PC-3 (cell line): ENCODE measurements around the gene GPR152. TPM values are rescaled to one million over a fixed set of nuclear protein-coding genes. Genes with fewer than 3 reads are reported as not detected.
"Not testable (repeated sequence)": the region's sequence is repeated elsewhere in the genome, so short reads cannot be mapped to it uniquely, and the experiment has no call there.

ENCODE experiments used
- ATAC-seq: fragments of 200-7000 bp; cut with Tn5 transposase; 2 replicates; pipeline ENCODE4 v1.9.1; 2020; ENCODE audit warnings: mild to moderate bottlenecking, moderate library complexity
- BruUV-seq: library from RNA; stranded (reverse); fragments of 400-500 nt; replicated peaks from 2 replicates; lab custom pipeline; 2021; lab: Mats Ljungman, UMichigan
- CTCF ChIA-PET: fragments of 300-600 bp; sonication (Branson Sonifier 250); formaldehyde crosslinking; loops from one replicate; lab custom pipeline; 2022; ENCODE audit warnings: antibody characterized with exemption; lab: Charles Lee
- POLR2A ChIA-PET: fragments of 300-600 bp; sonication (Branson Sonifier 250); formaldehyde crosslinking; loops from one replicate; lab custom pipeline; 2022; ENCODE audit warnings: antibody characterized with exemption; ENCODE audit not compliant: unreplicated experiment; lab: Charles Lee
- DNase-seq: peaks from one replicate; pipeline ENCODE4 v3.0.0-alpha.2; 2015
- H2AFZ ChIP-seq: fragments of 300-600 bp; sonication (generic); 2 replicates; pipeline ENCODE4 v1.6.0; 2016; ENCODE audit warnings: antibody characterized with exemption, low read length
- H3F3A ChIP-seq: fragments of 300-600 bp; sonication (generic); one replicate; pipeline ENCODE4 v1.6.0; 2017; ENCODE audit warnings: antibody characterized with exemption, low read length, control low read depth, mild to moderate bottlenecking; ENCODE audit not compliant: unreplicated experiment
- H3K27ac ChIP-seq: fragments of 300-600 bp; sonication (generic); 2 replicates; pipeline ENCODE4 v1.5.1; 2016; ENCODE audit warnings: mild to moderate bottlenecking, low read length
- H3K27me3 ChIP-seq: fragments of 300-600 bp; sonication (generic); 2 replicates; pipeline ENCODE4 v1.6.1; 2016; ENCODE audit warnings: low read length, mixed read lengths
- H3K36me3 ChIP-seq: fragments of 300-600 bp; sonication (generic); 2 replicates; pipeline ENCODE4 v1.6.1; 2016; ENCODE audit warnings: low read depth, mixed run types, low read length, mixed read lengths
- H3K4me1 ChIP-seq: fragments of 300-600 bp; sonication (generic); 2 replicates; pipeline ENCODE4 v1.5.1; 2016; ENCODE audit warnings: low read length; ENCODE audit not compliant: insufficient read depth
- H3K4me2 ChIP-seq: fragments of 300-600 bp; sonication (generic); 2 replicates; pipeline ENCODE4 v1.6.0; 2016; ENCODE audit warnings: low read length
- H3K4me3 ChIP-seq: fragments of 300-600 bp; sonication (generic); 2 replicates; pipeline ENCODE4 v1.5.1; 2016; ENCODE audit warnings: mild to moderate bottlenecking, low read length, mixed read lengths
- H3K79me2 ChIP-seq: fragments of 300-600 bp; sonication (generic); 2 replicates; pipeline ENCODE4 v1.6.1; 2017; ENCODE audit warnings: low read length, mixed read lengths
- H3K9ac ChIP-seq: fragments of 300-600 bp; sonication (generic); 2 replicates; pipeline ENCODE4 v1.6.0; 2016; ENCODE audit warnings: mild to moderate bottlenecking, low read length
- H3K9me2 ChIP-seq: fragments of 300-600 bp; sonication (generic); replicated peaks from 2 replicates; pipeline ENCODE4 v1.6.1; 2016; ENCODE audit warnings: mixed run types, low read length, mixed read lengths
- H3K9me3 ChIP-seq: fragments of 300-600 bp; sonication (generic); 2 replicates; pipeline ENCODE4 v1.6.1; 2016; ENCODE audit warnings: low read length, mixed read lengths
- H4K20me1 ChIP-seq: fragments of 300-600 bp; sonication (generic); 2 replicates; pipeline ENCODE4 v1.6.1; 2016; ENCODE audit warnings: low read length, mixed read lengths
- EZH2 ChIP-seq: fragments of 300-600 bp; sonication (generic); IDR thresholded peaks from one replicate; pipeline ENCODE4 v1.6.1; 2017; ENCODE audit warnings: antibody characterized with exemption, mild to moderate bottlenecking, low read length; ENCODE audit not compliant: unreplicated experiment
- EZH2phosphoT487 ChIP-seq: fragments of 300-600 bp; sonication (generic); IDR thresholded peaks from 2 replicates; pipeline ENCODE4 v1.6.1; 2018; ENCODE audit warnings: mild to moderate bottlenecking, antibody characterized with exemption, low read length, borderline replicate concordance
- intact Hi-C: fragments of 100-400 bp; cut with micrococcal nuclease; formaldehyde crosslinking; loops from 2 replicates; pipeline ENCODE4 v1.9.0; 2023
- total RNA-seq: library from RNA; depleted of rRNA; stranded (reverse); fragments of >200 nt; gene quantifications from 2 replicates; pipeline ENCODE4 v1.2.3, GENCODE V29; 2014
- TF ChIP-seq, protein P1 (sequence below): fragments of 300-600 bp; sonication (generic); conservative IDR thresholded peaks from 2 replicates; pipeline ENCODE4 v1.5.1; 2017; ENCODE audit warnings: antibody characterized with exemption, low read depth, mild to moderate bottlenecking, low read length

The GPR152 gene
- total RNA-seq, 1 experiment from 2014 or later = not detected

DNA sequence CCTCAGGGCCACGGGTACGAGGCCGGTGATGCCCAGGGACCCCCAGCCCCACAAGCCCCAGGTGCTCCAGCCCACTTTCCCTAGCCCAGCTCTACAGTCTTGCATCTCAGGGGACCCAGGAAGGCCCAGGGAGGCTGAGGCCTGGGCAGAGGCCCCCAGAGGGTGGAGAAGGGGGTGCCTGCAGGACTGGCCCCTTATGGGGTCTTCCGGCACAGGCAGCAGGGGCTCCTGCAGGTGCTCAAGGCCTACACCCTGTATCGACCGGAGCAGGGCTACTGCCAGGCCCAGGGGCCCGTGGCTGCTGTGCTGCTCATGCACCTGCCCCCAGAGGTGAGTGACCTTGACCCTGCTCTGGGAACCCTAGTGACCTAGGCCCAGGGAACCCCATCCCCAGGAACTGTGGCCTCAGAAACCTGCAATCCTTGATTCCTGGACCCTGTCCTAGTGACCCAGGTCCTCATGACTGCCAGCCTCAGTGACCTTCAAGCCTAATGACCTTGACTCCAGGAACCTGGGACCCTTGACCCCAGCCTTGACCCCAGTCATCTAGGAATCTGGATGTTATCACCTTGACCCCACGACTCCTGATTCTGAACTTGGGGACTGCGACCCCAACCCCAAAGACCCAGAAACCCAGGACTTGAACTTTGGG is 46.7 kb downstream of the GPR152 start:
- no TSS peak for BruUV-seq
- CTCF ChIA-PET = no interaction called here
- H3K27me3 ChIP-seq = no peaks in the 10 kb centered on the region

DNA sequence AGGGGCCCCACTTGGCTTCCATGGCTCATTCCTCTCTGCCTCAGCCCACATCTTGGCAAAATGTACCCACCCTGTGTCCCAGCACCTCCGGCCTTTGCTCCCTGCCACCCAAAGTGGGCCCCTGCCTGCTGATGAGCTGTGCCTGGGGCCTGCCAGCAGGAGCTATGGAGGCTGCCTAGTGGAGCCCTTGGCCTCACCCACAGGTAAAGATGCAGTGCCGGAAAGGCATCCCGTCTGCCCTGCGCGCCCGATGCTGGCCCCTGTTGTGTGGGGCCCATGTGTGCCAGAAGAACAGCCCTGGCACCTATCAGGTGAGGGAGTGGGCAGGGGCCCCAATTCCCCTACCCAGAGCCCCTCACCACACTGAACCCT is 47.3 kb downstream of the GPR152 start:
- no peak overlapping the region for H3K4me2 ChIP-seq
- no peaks in the 10 kb centered on the region for H3K36me3 ChIP-seq
- H3K27ac ChIP-seq = no peak overlapping the region
- H3K27me3 ChIP-seq = no peaks in the 10 kb centered on the region
- BruUV-seq = no TSS peak
- intact Hi-C loops = no loop called here
- ChIA-PET POLR2A (interaction anchor here (0.5 kb wide), 1 partner anchor 29 kb away, joined by 3 read pairs; no protein-coding TSS in a partner anchor), CTCF (no interaction called here)
- H3K9me3 ChIP-seq = no peaks in the 10 kb centered on the region
- no peaks in the 10 kb centered on the region for H3F3A ChIP-seq
- H4K20me1 ChIP-seq = peaks cover 11% of the 10 kb centered on the region; the same call in 1 of the 2 replicates
- H3K9ac ChIP-seq = no peak overlapping the region
- no peak for ATAC-seq
- peaks cover 14% of the 10 kb centered on the region for H3K79me2 ChIP-seq
- TF ChIP-seq, protein P1, sequence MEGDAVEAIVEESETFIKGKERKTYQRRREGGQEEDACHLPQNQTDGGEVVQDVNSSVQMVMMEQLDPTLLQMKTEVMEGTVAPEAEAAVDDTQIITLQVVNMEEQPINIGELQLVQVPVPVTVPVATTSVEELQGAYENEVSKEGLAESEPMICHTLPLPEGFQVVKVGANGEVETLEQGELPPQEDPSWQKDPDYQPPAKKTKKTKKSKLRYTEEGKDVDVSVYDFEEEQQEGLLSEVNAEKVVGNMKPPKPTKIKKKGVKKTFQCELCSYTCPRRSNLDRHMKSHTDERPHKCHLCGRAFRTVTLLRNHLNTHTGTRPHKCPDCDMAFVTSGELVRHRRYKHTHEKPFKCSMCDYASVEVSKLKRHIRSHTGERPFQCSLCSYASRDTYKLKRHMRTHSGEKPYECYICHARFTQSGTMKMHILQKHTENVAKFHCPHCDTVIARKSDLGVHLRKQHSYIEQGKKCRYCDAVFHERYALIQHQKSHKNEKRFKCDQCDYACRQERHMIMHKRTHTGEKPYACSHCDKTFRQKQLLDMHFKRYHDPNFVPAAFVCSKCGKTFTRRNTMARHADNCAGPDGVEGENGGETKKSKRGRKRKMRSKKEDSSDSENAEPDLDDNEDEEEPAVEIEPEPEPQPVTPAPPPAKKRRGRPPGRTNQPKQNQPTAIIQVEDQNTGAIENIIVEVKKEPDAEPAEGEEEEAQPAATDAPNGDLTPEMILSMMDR = no peak
- TF ChIP-seq EZH2 (no peak), EZH2phosphoT487 (no peak)
- DNase-seq = no peak
- no peak overlapping the region for H3K4me3 ChIP-seq
- no peaks in the 10 kb centered on the region for H3K9me2 ChIP-seq
- peaks cover 9% of the 10 kb centered on the region for H3K4me1 ChIP-seq
- no peak overlapping the region for H2AFZ ChIP-seq

More for the DNA sequence above, 46.7 kb downstream of the GPR152 start:
- TF ChIP-seq EZH2phosphoT487 (no peak), EZH2 (no peak)
- TF ChIP-seq, protein P1 = no peak
- POLR2A ChIA-PET = interaction anchor here (0.5 kb wide), 1 partner anchor 29 kb away, joined by 3 read pairs; no protein-coding TSS in a partner anchor
- intact Hi-C loops = no loop called here
- DNase-seq = no peak
- no peak for ATAC-seq
- Histone ChIP-seq H3K27ac (no peak overlapping the region), H4K20me1 (peaks cover 5% of the 10 kb centered on the region; the same call in 1 of the 2 replicates), H3F3A (no peaks in the 10 kb centered on the region), H3K4me3 (no peak overlapping the region), H3K9me3 (no peaks in the 10 kb centered on the region), H3K9me2 (no peaks in the 10 kb centered on the region), H3K9ac (no peak overlapping the region), H3K4me1 (peaks cover 4% of the 10 kb centered on the region), H3K36me3 (no peaks in the 10 kb centered on the region), H3K4me2 (no peak overlapping the region), H3K79me2 (peaks cover 7% of the 10 kb centered on the region), H2AFZ (no peak overlapping the region)

GRCh38 chr11:67404515-67405195 is 47.9 kb downstream of the GPR152 start:
- Histone ChIP-seq H3K79me2 (peaks cover 19% of the 10 kb centered on the region), H3K9me2 (no peaks in the 10 kb centered on the region), H3K4me3 (no peak overlapping the region), H3K36me3 (peaks cover under 1% of the 10 kb centered on the region; the same call in 1 of the 2 replicates), H3K9ac (no peak overlapping the region), H3K4me2 (no peak overlapping the region), H2AFZ (no peak overlapping the region), H3K4me1 (peaks cover 11% of the 10 kb centered on the region), H3F3A (no peaks in the 10 kb centered on the region), H4K20me1 (peaks cover 13% of the 10 kb centered on the region; the same call in 1 of the 2 replicates), H3K27me3 (no peaks in the 10 kb centered on the region), H3K27ac (no peak overlapping the region), H3K9me3 (no peaks in the 10 kb centered on the region)
- no TSS peak for BruUV-seq
- ChIA-PET POLR2A (no interaction called here), CTCF (no interaction called here)
- ATAC-seq = no peak
- no peak for DNase-seq
- TF ChIP-seq, protein P1 = no peak
- no peak for TF ChIP-seq EZH2phosphoT487
- intact Hi-C loops = no loop called here

- CTCF ChIA-PET, H2AFZ ChIP-seq, POLR2A ChIA-PET, H3K27ac ChIP-seq, H3K4me2 ChIP-seq, H3K9ac ChIP-seq, H3K9me3 ChIP-seq, H3K4me3 ChIP-seq, H3F3A ChIP-seq, DNase-seq, H3K27me3 ChIP-seq, H3K9me2 ChIP-seq, BruUV-seq, ATAC-seq: not testable (repeated sequence)
- intact Hi-C loops = loop anchor here (2.0 kb wide), 1 partner anchor 26 kb away; the partner anchor contains the start of gene RPS6KB2
- Histone ChIP-seq H3K79me2 (peaks cover 28% of the 10 kb centered on the region), H4K20me1 (peaks cover 16% of the 10 kb centered on the region; the same call in 1 of the 2 replicates), H3K4me1 (peaks cover 11% of the 10 kb centered on the region), H3K36me3 (peaks cover 16% of the 10 kb centered on the region)
Measured at GRCh38 chr11:67403085-67403484, 49.4 kb downstream of the GPR152 start.
